ENCODE data around the gene SLITRK1.

The SLITRK1 gene

DNA sequence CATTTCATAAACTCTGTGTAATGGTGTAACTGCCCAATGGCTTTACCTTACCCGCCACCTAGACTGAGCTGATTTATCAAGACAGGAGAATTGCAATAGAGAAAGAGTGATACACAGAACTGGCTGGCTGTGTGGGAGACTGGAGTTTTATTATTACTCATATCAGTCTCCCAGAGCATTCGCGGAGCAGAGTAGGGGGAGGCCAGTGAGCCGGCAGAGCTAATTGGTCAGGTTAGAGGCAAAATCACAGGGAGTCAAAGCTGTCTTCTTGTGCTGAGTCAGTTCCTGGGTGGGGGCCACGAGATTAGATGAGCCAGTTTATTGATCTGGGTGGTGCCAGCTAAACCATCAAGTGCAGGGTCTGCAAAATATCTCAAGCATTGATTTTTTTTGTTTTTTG, 23.4 kb upstream of the SLITRK1 start:
- Histone ChIP-seq H3K27me3 (ENCODE audit: insufficient read depth, low read length) (no peaks in the 10 kb centered on the region), H4K20me1 (ENCODE audit: insufficient read depth, low read length) (no peaks in the 10 kb centered on the region), H3K4me2 (ENCODE audit: low read length) (no peak overlapping the region), H3K27ac (ENCODE audit: low read depth, low read length, poor library complexity, severe bottlenecking) (no peak overlapping the region), H3K4me1 (ENCODE audit: insufficient read depth, low read length, severe bottlenecking) (no peaks in the 10 kb centered on the region), H3K36me3 (ENCODE audit: insufficient read depth, low read length) (no peaks in the 10 kb centered on the region), H3K79me2 (ENCODE audit: insufficient read depth, low read length) (no peaks in the 10 kb centered on the region), H2AFZ (ENCODE audit: low read length) (no peak overlapping the region), H3F3A (ENCODE audit: insufficient read depth, low read length) (0 out of 2 replicates have a peak, but pooled peaks cover 5% of the 10 kb centered on the region), H3K9me2 (ENCODE audit: low read depth, low read length) (no peaks in the 10 kb centered on the region; the same call in 1 of the 2 replicates), H3K9ac (ENCODE audit: low read length) (no peak overlapping the region), H3K4me3 (ENCODE audit: low read depth, low read length, poor library complexity, severe bottlenecking) (no peak overlapping the region), H3K9me3 (ENCODE audit: low read length) (no peaks in the 10 kb centered on the region)
- no peak for TF ChIP-seq EZH2 (IDR thresholded peaks at IDR 0.05; ENCODE audit: borderline replicate concordance, low read length)
- TF ChIP-seq, protein P1, sequence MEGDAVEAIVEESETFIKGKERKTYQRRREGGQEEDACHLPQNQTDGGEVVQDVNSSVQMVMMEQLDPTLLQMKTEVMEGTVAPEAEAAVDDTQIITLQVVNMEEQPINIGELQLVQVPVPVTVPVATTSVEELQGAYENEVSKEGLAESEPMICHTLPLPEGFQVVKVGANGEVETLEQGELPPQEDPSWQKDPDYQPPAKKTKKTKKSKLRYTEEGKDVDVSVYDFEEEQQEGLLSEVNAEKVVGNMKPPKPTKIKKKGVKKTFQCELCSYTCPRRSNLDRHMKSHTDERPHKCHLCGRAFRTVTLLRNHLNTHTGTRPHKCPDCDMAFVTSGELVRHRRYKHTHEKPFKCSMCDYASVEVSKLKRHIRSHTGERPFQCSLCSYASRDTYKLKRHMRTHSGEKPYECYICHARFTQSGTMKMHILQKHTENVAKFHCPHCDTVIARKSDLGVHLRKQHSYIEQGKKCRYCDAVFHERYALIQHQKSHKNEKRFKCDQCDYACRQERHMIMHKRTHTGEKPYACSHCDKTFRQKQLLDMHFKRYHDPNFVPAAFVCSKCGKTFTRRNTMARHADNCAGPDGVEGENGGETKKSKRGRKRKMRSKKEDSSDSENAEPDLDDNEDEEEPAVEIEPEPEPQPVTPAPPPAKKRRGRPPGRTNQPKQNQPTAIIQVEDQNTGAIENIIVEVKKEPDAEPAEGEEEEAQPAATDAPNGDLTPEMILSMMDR (IDR thresholded peaks at IDR 0.05; ENCODE audit: low read length): no peak

DNA sequence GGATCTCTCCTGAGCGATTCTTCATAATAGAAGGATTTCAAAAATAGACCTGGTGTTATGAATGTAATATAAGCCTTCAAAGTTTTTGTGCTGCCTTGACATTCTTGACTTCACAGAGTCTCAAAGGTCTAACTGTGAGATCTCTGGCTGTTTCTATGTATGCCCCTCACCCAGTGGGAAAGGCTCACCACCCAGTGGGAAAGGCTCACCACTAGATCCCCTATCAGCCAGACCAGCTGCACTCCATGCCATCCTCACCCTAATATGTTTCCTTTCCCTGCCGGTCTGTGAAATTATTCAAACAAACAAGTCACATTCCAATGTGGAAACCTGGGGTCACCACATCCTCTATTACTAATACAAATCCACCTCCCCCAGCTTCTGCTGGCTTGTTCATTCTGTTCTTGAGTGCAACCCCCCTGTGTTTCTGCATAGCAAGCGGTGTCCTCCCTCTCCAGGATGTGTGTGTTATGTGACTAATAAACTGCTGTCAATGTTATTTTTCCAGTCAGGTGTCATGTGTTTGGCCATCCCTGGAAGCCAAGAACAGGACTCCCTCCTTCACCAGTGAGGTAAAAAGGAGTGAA, 13.8 kb upstream of the SLITRK1 start:
- Histone ChIP-seq H3K9me2 (ENCODE audit: low read depth, low read length) (peaks cover 3% of the 10 kb centered on the region; the same call in 1 of the 2 replicates), H3K79me2 (ENCODE audit: insufficient read depth, low read length) (no peaks in the 10 kb centered on the region), H3K4me2 (ENCODE audit: low read length) (no peak overlapping the region), H3K4me1 (ENCODE audit: insufficient read depth, low read length, severe bottlenecking) (no peaks in the 10 kb centered on the region), H3K9ac (ENCODE audit: low read length) (no peak overlapping the region), H3K4me3 (ENCODE audit: low read depth, low read length, poor library complexity, severe bottlenecking) (no peak overlapping the region), H2AFZ (ENCODE audit: low read length) (no peak overlapping the region), H3K36me3 (ENCODE audit: insufficient read depth, low read length) (no peaks in the 10 kb centered on the region), H3K27ac (ENCODE audit: low read depth, low read length, poor library complexity, severe bottlenecking) (no peak overlapping the region), H3K9me3 (ENCODE audit: low read length) (no peaks in the 10 kb centered on the region), H3K27me3 (ENCODE audit: insufficient read depth, low read length) (no peaks in the 10 kb centered on the region), H4K20me1 (ENCODE audit: insufficient read depth, low read length) (no peaks in the 10 kb centered on the region; the same call in 1 of the 2 replicates), H3F3A (ENCODE audit: insufficient read depth, low read length) (no peaks in the 10 kb centered on the region)
- TF ChIP-seq EZH2 (IDR thresholded peaks at IDR 0.05; ENCODE audit: borderline replicate concordance, low read length): no peak

DNA sequence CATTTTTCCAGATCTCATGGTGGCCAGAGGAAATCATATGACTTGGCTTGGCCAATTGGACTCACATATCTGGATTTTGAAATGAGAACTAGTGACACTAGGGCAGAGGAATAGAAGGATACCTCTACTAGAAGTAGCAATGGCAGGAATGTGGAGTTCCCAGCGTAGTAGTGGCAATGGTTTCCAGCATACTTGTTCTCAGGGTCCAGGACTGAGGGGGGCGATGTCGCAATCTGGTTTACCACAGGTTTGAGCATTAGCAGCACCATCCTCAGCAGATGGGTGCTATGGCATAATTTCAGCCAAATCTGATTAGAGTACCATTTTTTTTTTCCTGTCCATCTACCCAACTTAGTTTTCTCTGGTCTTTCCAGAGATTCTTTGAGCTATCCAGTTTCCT, 8.1 kb upstream of the SLITRK1 start:
- no peak for TF ChIP-seq EZH2 (IDR thresholded peaks at IDR 0.05; ENCODE audit: borderline replicate concordance, low read length)
- TF ChIP-seq, protein P1 (IDR thresholded peaks at IDR 0.05; ENCODE audit: low read length): no peak
- H3K27ac ChIP-seq (ENCODE audit: low read depth, low read length, poor library complexity, severe bottlenecking): no peak overlapping the region
- H3K9me2 ChIP-seq (ENCODE audit: low read depth, low read length): peaks cover 3% of the 10 kb centered on the region; the same call in 1 of the 2 replicates
- no peak overlapping the region for H3K9ac ChIP-seq (ENCODE audit: low read length)
- no peaks in the 10 kb centered on the region for H3F3A ChIP-seq (ENCODE audit: insufficient read depth, low read length)
- H3K36me3 ChIP-seq (ENCODE audit: insufficient read depth, low read length): no peaks in the 10 kb centered on the region
- no peaks in the 10 kb centered on the region for H3K9me3 ChIP-seq (ENCODE audit: low read length)
- H3K4me1 ChIP-seq (ENCODE audit: insufficient read depth, low read length, severe bottlenecking): no peaks in the 10 kb centered on the region
- no peak overlapping the region for H3K4me2 ChIP-seq (ENCODE audit: low read length)
- no peak overlapping the region for H2AFZ ChIP-seq (ENCODE audit: low read length)
- H3K4me3 ChIP-seq (ENCODE audit: low read depth, low read length, poor library complexity, severe bottlenecking): no peak overlapping the region
- H3K27me3 ChIP-seq (ENCODE audit: insufficient read depth, low read length): no peaks in the 10 kb centered on the region
- H3K79me2 ChIP-seq (ENCODE audit: insufficient read depth, low read length): no peaks in the 10 kb centered on the region
- no peaks in the 10 kb centered on the region for H4K20me1 ChIP-seq (ENCODE audit: insufficient read depth, low read length)

DNA sequence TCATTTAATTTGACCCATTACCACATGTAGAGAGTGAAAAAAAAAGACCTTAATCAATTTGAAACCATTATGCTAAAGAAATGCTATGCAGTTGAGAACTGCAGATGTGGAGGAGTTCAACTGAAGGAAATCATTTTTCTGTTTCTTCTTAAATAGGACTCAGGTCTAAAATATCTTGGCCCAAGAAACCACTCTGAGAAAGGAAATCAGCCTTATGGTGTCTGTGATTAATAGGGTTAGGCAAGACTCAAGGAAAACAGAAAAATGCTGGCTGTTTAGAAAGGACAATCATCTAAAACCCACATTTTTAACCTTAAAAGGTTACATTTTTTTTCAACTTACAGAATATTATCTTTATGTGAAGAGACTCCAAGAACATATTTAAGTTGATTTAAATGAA, 1.9 kb upstream of the SLITRK1 start:
- Histone ChIP-seq H3K79me2 (ENCODE audit: insufficient read depth, low read length) (no peaks in the 10 kb centered on the region), H3K4me1 (ENCODE audit: insufficient read depth, low read length, severe bottlenecking) (no peaks in the 10 kb centered on the region), H3K27me3 (ENCODE audit: insufficient read depth, low read length) (no peaks in the 10 kb centered on the region), H4K20me1 (ENCODE audit: insufficient read depth, low read length) (no peaks in the 10 kb centered on the region), H3K36me3 (ENCODE audit: insufficient read depth, low read length) (no peaks in the 10 kb centered on the region), H3K4me3 (ENCODE audit: low read depth, low read length, poor library complexity, severe bottlenecking) (no peak overlapping the region), H3K9me2 (ENCODE audit: low read depth, low read length) (no peaks in the 10 kb centered on the region), H3F3A (ENCODE audit: insufficient read depth, low read length) (no peaks in the 10 kb centered on the region; the same call in 1 of the 2 replicates), H2AFZ (ENCODE audit: low read length) (no peak overlapping the region), H3K27ac (ENCODE audit: low read depth, low read length, poor library complexity, severe bottlenecking) (no peak overlapping the region), H3K9me3 (ENCODE audit: low read length) (no peaks in the 10 kb centered on the region), H3K9ac (ENCODE audit: low read length) (no peak overlapping the region), H3K4me2 (ENCODE audit: low read length) (no peak overlapping the region)
- TF ChIP-seq, protein P1 (IDR thresholded peaks at IDR 0.05; ENCODE audit: low read length): no peak
- no peak for TF ChIP-seq EZH2 (IDR thresholded peaks at IDR 0.05; ENCODE audit: borderline replicate concordance, low read length)

All from OCI-LY1 (cell line).